H9 (cell line): ENCODE data around the gene FCN1. TPM values are rescaled to one million over a fixed set of nuclear protein-coding genes. Genes with fewer than 3 reads are reported as not detected.

Experiments
- DNase-seq: peaks from one replicate; pipeline ENCODE4 v3.0.0-alpha.2; 2017
- H2AFZ ChIP-seq: one replicate; pipeline ENCODE4 v1.6.1; 2013; ENCODE audit warnings: mild to moderate bottlenecking, low read length, control low read depth, moderate library complexity
- H2AK5ac ChIP-seq: 2 replicates; pipeline ENCODE4 v1.6.1; 2013; ENCODE audit warnings: low read length, control low read depth, mixed read lengths; ENCODE audit not compliant: insufficient read length
- H2BK120ac ChIP-seq: one replicate; pipeline ENCODE4 v1.6.1; 2013; ENCODE audit warnings: low read depth, mild to moderate bottlenecking, low read length, control low read depth, inconsistent platforms; ENCODE audit not compliant: poor library complexity, severe bottlenecking
- H2BK12ac ChIP-seq: 2 replicates; pipeline ENCODE4 v1.6.1; 2013; ENCODE audit warnings: low read length, control low read depth, mixed read lengths, low read depth; ENCODE audit not compliant: insufficient read length
- H2BK15ac ChIP-seq: 2 replicates; pipeline ENCODE4 v1.6.1; 2013; ENCODE audit warnings: low read depth, low read length, control low read depth
- H2BK20ac ChIP-seq: one replicate; pipeline ENCODE4 v1.6.1; 2013; ENCODE audit warnings: low read depth, mild to moderate bottlenecking, low read length, control low read depth, inconsistent platforms; ENCODE audit not compliant: poor library complexity, severe bottlenecking
- H2BK5ac ChIP-seq: 2 replicates; pipeline ENCODE4 v1.6.1; 2013; ENCODE audit warnings: low read length, control low read depth, mixed read lengths; ENCODE audit not compliant: insufficient read length
- H3K14ac ChIP-seq: 2 replicates; pipeline ENCODE4 v1.6.1; 2013; ENCODE audit warnings: low read length, control low read depth; ENCODE audit not compliant: insufficient read depth
- H3K18ac ChIP-seq: 2 replicates; pipeline ENCODE4 v1.6.1; 2013; ENCODE audit warnings: low read depth, mild to moderate bottlenecking, mixed read lengths, low read length, control low read depth; ENCODE audit not compliant: insufficient read length
- H3K23ac ChIP-seq: 2 replicates; pipeline ENCODE4 v1.6.1; 2013; ENCODE audit warnings: low read length, control low read depth, mixed read lengths, low read depth; ENCODE audit not compliant: insufficient read length
- H3K23me2 ChIP-seq: 2 replicates; pipeline ENCODE4 v1.6.1; 2013; ENCODE audit warnings: low read depth, mild to moderate bottlenecking, mixed read lengths, low read length, control low read depth; ENCODE audit not compliant: insufficient read length, poor library complexity, severe bottlenecking
- H3K27ac ChIP-seq: 2 replicates; pipeline ENCODE4 v1.5.1; 2013; ENCODE audit warnings: low read length, control low read depth, mixed read lengths, low read depth; ENCODE audit not compliant: insufficient read length
- H3K27me3 ChIP-seq: 2 replicates; pipeline ENCODE4 v1.6.1; 2013; ENCODE audit warnings: low read length, control low read depth, inconsistent platforms; ENCODE audit not compliant: insufficient read depth
- H3K4ac ChIP-seq: 2 replicates; pipeline ENCODE4 v1.6.1; 2013; ENCODE audit warnings: low read depth, mild to moderate bottlenecking, control low read depth, inconsistent platforms, low read length, moderate library complexity
- H3K4me1 ChIP-seq: 2 replicates; pipeline ENCODE4 v1.6.1; 2013; ENCODE audit warnings: low read length, control low read depth, inconsistent platforms; ENCODE audit not compliant: insufficient read depth
- H3K4me2 ChIP-seq: 2 replicates; pipeline ENCODE4 v1.6.1; 2013; ENCODE audit warnings: low read length, control low read depth, mixed read lengths; ENCODE audit not compliant: insufficient read length, insufficient read depth
- H3K56ac ChIP-seq: 2 replicates; pipeline ENCODE4 v1.6.1; 2013; ENCODE audit warnings: low read depth, mild to moderate bottlenecking, mixed read lengths, low read length, control low read depth; ENCODE audit not compliant: insufficient read length
- H3K79me1 ChIP-seq: 2 replicates; pipeline ENCODE4 v1.6.1; 2013; ENCODE audit warnings: low read depth, mild to moderate bottlenecking, moderate library complexity, low read length, control low read depth, inconsistent platforms; ENCODE audit not compliant: insufficient read depth, poor library complexity, severe bottlenecking
- H3K79me2 ChIP-seq: 2 replicates; pipeline ENCODE4 v1.6.1; 2013; ENCODE audit warnings: low read length, control low read depth, inconsistent platforms; ENCODE audit not compliant: insufficient read depth
- H3K9ac ChIP-seq: 2 replicates; pipeline ENCODE4 v1.6.1; 2013; ENCODE audit warnings: low read length, control low read depth, mixed read lengths; ENCODE audit not compliant: insufficient read length; ENCODE audit errors: extremely low read depth
- H3K9me3 ChIP-seq: one replicate; pipeline ENCODE4 v1.6.1; 2013; ENCODE audit warnings: low read depth, low read length, inconsistent platforms; ENCODE audit not compliant: control insufficient read depth
- H3T11ph ChIP-seq: one replicate; pipeline ENCODE4 v1.6.1; 2013; ENCODE audit warnings: mild to moderate bottlenecking, low read length, control low read depth, inconsistent platforms
- H4K20me1 ChIP-seq: one replicate; pipeline ENCODE4 v1.6.1; 2013; ENCODE audit not compliant: control insufficient read depth, insufficient read length, insufficient read depth
- H4K5ac ChIP-seq: 2 replicates; pipeline ENCODE4 v1.6.1; 2013; ENCODE audit warnings: low read depth, mild to moderate bottlenecking, mixed read lengths, low read length, control low read depth; ENCODE audit not compliant: insufficient read length
- H4K8ac ChIP-seq: replicated peaks from 2 replicates; pipeline ENCODE4 v1.6.1; 2013; ENCODE audit warnings: low read length, control low read depth, mixed read lengths, low read depth; ENCODE audit not compliant: insufficient read length
- H4K91ac ChIP-seq: 2 replicates; pipeline ENCODE4 v1.6.1; 2013; ENCODE audit warnings: low read depth, mild to moderate bottlenecking, moderate library complexity, mixed read lengths, low read length, control low read depth; ENCODE audit not compliant: insufficient read length
- H3K27ac Mint-ChIP-seq, 3 experiments: 2 replicates in 2 of 3; 3 replicates in 1 of 3; pipeline ENCODE4 v1.8.0; 2020 to 2021; ENCODE audit warnings: mixed read lengths in 3 of 3, mild to moderate bottlenecking in 1 of 3, moderate library complexity in 1 of 3
- H3K27me3 Mint-ChIP-seq: 2 replicates; pipeline ENCODE4 v1.8.0; 2021; ENCODE audit warnings: low read depth, mild to moderate bottlenecking, moderate library complexity, mixed read lengths
- H3K36me3 Mint-ChIP-seq, 3 experiments: 2 replicates in 2 of 3; 3 replicates in 1 of 3; pipeline ENCODE4 v1.8.0; 2020 to 2021; ENCODE audit warnings: low read depth in 3 of 3, mixed read lengths in 3 of 3; ENCODE audit not compliant: insufficient read depth in 1 of 3
- H3K4me1 Mint-ChIP-seq, 2 experiments: 2 replicates each; pipeline ENCODE4 v1.8.0; 2020; ENCODE audit warnings: mixed read lengths in 2 of 2
- H3K4me3 Mint-ChIP-seq, 2 experiments: 2 replicates in 1 of 2; 3 replicates in 1 of 2; pipeline ENCODE4 v1.8.0; 2020 to 2021; ENCODE audit warnings: mild to moderate bottlenecking in 2 of 2, mixed read lengths in 2 of 2, moderate library complexity in 1 of 2
- H3K9me3 Mint-ChIP-seq, 2 experiments: 2 replicates in 1 of 2; 3 replicates in 1 of 2; pipeline ENCODE4 v1.8.0; 2020; ENCODE audit warnings: mild to moderate bottlenecking in 2 of 2, mixed read lengths in 2 of 2, moderate library complexity in 1 of 2
- CTCF ChIP-seq: fragments of 200-600 bp; sonication (generic); conservative IDR thresholded peaks from 3 replicates; pipeline ENCODE4 v1.8.0; 2021; ENCODE audit warnings: antibody characterized with exemption, mild to moderate bottlenecking
- WGBS: extraction: QIAGEN DNeasy Blood & Tissue Kit; methylation state at CpG from one replicate; pipeline ENCODE4 v1.1.7; 2013; ENCODE audit warnings: missing lambda C conversion rate, low lambda C conversion rate, mixed read lengths; ENCODE audit not compliant: insufficient read length; ENCODE audit errors: extremely low coverage; 5-methylcytosine and 5-hydroxymethylcytosine counted together
- total RNA-seq: library from RNA; stranded (reverse); gene quantifications from 2 replicates; pipeline ENCODE4 v1.2.1, GENCODE V29; 2021

The FCN1 gene
- total RNA-seq, 1 experiment from 2014 or later = not detected

GRCh38 chr9:134962973-134963364 lies 45.3 kb upstream of the FCN1 start:
- no peaks in the 10 kb centered on the region for H3K79me1 ChIP-seq
- H3K27me3 ChIP-seq = no peaks in the 10 kb centered on the region
- H3K23me2 ChIP-seq = no peaks in the 10 kb centered on the region
- Mint-ChIP-seq H3K27ac (no peak overlapping the region), H3K9me3 (peaks cover 0 to 2% of the 10 kb centered on the region in 2 experiments; a peak in 1 of 5 replicates), H3K4me3 (no peak overlapping the region), H3K36me3 (no peaks in the 10 kb centered on the region; a peak in 1 of 7 replicates), H3K27me3 (peaks cover 1% of the 10 kb centered on the region), H3K4me1 (peaks cover 10 to 14% of the 10 kb centered on the region in 2 experiments)
- H4K5ac ChIP-seq = no peak overlapping the region
- no peak overlapping the region for H2BK120ac ChIP-seq
- no peak overlapping the region for H3K23ac ChIP-seq
- no peak for TF ChIP-seq CTCF
- H3K4ac ChIP-seq = no peak overlapping the region
- H3K4me1 ChIP-seq = no peaks in the 10 kb centered on the region
- no peak overlapping the region for H3K56ac ChIP-seq
- no CpG with 5 or more reads among the region's 19 CpGs for WGBS
- H2BK5ac ChIP-seq = no peak overlapping the region
- H3K14ac ChIP-seq = no peak overlapping the region
- H2BK12ac ChIP-seq = no peak overlapping the region
- H4K91ac ChIP-seq = no peak overlapping the region
- no peaks in the 10 kb centered on the region for H3K9me3 ChIP-seq
- H2BK15ac ChIP-seq = no peak overlapping the region
- H2BK20ac ChIP-seq = no peak overlapping the region
- no peaks in the 10 kb centered on the region for H3K79me2 ChIP-seq
- H3K9ac ChIP-seq = no peak overlapping the region
- no peak overlapping the region for H4K8ac ChIP-seq
- DNase-seq = no peak
- H3K4me2 ChIP-seq = no peak overlapping the region
- no peak overlapping the region for H2AK5ac ChIP-seq
- no peak overlapping the region for H3T11ph ChIP-seq
- no peak overlapping the region for H3K18ac ChIP-seq
- no peak overlapping the region for H3K27ac ChIP-seq
- H4K20me1 ChIP-seq = no peaks in the 10 kb centered on the region
- no peak overlapping the region for H2AFZ ChIP-seq
